Right atrium auricular region (tissue), 2 donors: ENCODE measurements around the gene HDGF. TPM values are rescaled to one million over a fixed set of nuclear protein-coding genes. Genes with fewer than 3 reads are reported as not detected.

Experiments
- DNase-seq: peaks from one replicate; pipeline ENCODE4 v3.0.0-alpha.2; 2019; ENCODE audit warnings: low spot score
- H3K27ac ChIP-seq, 2 donors: fragments of 200-600 bp; sonication (generic); 1 replicate in 1 of 2; 2 replicates in 1 of 2; pipeline ENCODE4 v1.5.1; 2016 to 2019
- H3K27me3 ChIP-seq, 2 donors: fragments of 200-600 bp; sonication (generic); one replicate each; pipeline versions ENCODE4 v1.5.1 to v1.6.0; 2017 to 2019
- H3K36me3 ChIP-seq: fragments of 200-600 bp; sonication (generic); one replicate; pipeline ENCODE4 v1.5.1; 2016
- H3K4me1 ChIP-seq, 2 donors: fragments of 200-600 bp; sonication (generic); one replicate each; pipeline versions ENCODE4 v1.5.1 to v1.6.0; 2017 to 2019
- H3K4me3 ChIP-seq, 2 donors: fragments of 200-600 bp; sonication (generic); 1 replicate in 1 of 2; 2 replicates in 1 of 2; pipeline ENCODE4 v1.5.1; 2017 to 2019; ENCODE audit warnings: mild to moderate bottlenecking in 1 of 2, moderate library complexity in 1 of 2
- H3K9me3 ChIP-seq, 2 donors: fragments of 200-600 bp; sonication (generic); one replicate each; pipeline ENCODE4 v1.5.1; 2019
- total RNA-seq, 2 donors: library from RNA; depleted of rRNA; stranded (reverse); fragments of >200 nt; gene quantifications; one replicate each; pipeline ENCODE4 v1.1.0, GENCODE V29; 2016
- TF ChIP-seq, protein P1 (sequence below), 2 donors: fragments of 200-600 bp; sonication (generic); IDR thresholded peaks; one replicate each; pipeline ENCODE4 v1.5.1; 2019; ENCODE audit warnings: antibody characterized with exemption in 2 of 2

HDGF gene
- total RNA-seq, 2 donors from 2014 or later, result 110 to 137 TPM

DNA sequence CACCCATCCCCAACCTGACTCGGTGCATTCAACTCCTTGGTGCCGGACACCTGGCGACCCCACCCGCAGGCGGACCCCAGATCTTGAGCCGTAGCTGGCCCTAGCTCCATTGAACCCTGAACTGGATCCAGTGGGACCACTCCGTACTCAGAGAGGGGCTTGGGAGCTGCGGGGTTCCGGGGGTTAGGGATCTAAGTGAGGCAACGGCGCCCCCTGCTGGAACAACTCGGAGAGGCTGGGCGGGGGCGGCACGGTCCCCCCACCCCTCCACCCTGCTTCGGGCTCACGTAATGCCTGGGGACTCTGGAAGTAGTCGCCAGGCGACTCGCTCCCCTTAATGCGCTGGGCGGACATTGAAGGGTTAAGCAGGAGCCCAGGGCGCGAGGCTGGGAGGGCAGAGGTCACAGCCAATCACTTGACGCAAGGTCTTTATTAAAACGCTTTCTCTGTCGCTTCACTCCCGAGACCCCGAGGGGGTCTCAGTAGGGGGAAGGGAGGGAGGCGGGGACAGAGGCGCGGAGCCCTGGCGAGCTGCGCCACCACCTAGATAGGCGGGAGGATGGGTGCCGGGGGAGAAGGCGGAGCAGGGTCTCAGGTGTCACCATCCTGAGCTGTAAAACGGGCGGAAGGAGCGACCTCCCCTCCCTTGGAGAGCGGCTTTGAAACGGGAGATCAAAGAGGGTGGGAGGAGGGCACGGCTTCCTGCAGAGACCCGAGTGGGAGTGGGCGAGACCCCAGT, 45.4 kb downstream of the HDGF start:
- Histone ChIP-seq H3K4me1 (peaks cover 0 to 46% of the 10 kb centered on the region in 2 donors), H3K9me3 (no peaks in the 10 kb centered on the region), H3K27me3 (peaks cover 0 to 5% of the 10 kb centered on the region in 2 donors), H3K4me3 (peak overlapping the region; percentile 35 to 53), H3K36me3 (no peaks in the 10 kb centered on the region), H3K27ac (peak overlapping the region; percentile 76 to 78)
- TF ChIP-seq, protein P1, sequence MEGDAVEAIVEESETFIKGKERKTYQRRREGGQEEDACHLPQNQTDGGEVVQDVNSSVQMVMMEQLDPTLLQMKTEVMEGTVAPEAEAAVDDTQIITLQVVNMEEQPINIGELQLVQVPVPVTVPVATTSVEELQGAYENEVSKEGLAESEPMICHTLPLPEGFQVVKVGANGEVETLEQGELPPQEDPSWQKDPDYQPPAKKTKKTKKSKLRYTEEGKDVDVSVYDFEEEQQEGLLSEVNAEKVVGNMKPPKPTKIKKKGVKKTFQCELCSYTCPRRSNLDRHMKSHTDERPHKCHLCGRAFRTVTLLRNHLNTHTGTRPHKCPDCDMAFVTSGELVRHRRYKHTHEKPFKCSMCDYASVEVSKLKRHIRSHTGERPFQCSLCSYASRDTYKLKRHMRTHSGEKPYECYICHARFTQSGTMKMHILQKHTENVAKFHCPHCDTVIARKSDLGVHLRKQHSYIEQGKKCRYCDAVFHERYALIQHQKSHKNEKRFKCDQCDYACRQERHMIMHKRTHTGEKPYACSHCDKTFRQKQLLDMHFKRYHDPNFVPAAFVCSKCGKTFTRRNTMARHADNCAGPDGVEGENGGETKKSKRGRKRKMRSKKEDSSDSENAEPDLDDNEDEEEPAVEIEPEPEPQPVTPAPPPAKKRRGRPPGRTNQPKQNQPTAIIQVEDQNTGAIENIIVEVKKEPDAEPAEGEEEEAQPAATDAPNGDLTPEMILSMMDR (IDR thresholded peaks at IDR 0.05), result peak; percentile 71 to 85
- DNase-seq, result peak; percentile 66

DNA sequence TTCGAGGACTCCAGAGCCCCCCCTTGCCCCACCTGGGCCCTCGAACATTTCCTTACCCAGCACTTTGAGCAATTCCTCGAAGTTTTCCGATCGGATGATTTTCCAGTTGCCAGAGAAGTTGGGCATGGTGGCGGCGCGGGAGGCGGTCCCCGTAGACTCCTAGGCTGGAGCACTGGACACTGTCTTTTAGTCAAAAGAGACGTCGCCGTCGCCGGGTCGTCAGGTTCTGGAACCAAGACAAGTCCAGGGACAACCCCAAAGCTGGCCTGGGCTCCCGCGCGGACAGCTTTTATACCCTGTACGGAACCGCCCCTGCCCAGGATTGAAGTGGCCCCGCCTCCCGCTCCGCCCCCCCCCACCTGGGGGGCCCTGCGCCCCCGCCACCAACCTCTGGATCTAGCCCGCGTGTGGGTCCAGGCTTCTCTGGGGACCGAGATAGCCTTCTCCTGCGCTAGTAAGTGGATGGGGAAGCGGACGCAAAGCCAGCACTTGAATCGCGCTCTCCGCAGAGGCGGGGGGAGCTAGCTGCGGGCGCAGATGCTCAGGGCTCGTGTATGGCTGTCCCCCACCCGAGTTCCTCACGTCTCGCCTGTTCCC, 46.1 kb downstream of the HDGF start, which contains the start of gene CRABP2:
TSS of gene CRABP2 (minus strand) at position 263 of the 597 bp plus-strand sequence. CDS start at position 126, 137 bp downstream.
- Histone ChIP-seq H3K36me3 (no peaks in the 10 kb centered on the region), H3K27me3 (peaks cover 0 to 5% of the 10 kb centered on the region in 2 donors), H3K4me3 (peak within 1 kb of the TSS; percentile 35 to 53), H3K9me3 (no peaks in the 10 kb centered on the region), H3K4me1 (peaks cover 0 to 46% of the 10 kb centered on the region in 2 donors), H3K27ac (peak within 1 kb of the TSS; percentile 76 to 78)
- DNase-seq, result no peak
- TF ChIP-seq, protein P1 (IDR thresholded peaks at IDR 0.05), result no peak

DNA sequence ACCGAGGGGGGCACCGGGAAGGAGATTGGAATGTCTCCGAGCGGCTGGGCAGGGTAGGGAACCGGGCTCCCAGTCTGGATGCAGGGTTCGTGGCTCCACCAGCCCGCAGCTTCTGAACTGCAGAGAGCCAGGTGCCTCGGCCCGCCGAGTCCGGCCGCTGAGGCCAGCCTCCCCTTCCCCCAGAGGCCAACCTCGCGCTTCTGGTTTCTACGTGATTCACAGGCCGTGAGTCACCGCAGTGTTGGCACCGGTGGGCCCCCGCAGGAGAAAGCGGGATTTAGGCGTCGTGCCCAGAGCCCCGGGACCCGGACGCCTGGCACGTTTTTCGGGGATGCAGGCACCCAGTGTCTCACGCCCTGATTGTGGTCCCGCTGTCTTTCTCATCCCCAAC, 46.5 kb downstream of the HDGF start:
- no peaks in the 10 kb centered on the region for H3K36me3 ChIP-seq
- peak; percentile 72 for DNase-seq
- TF ChIP-seq, protein P1 (IDR thresholded peaks at IDR 0.05), result no peak
- peaks cover 0 to 42% of the 10 kb centered on the region in 2 donors for H3K4me1 ChIP-seq
- peaks cover 0 to 5% of the 10 kb centered on the region in 2 donors for H3K27me3 ChIP-seq
- H3K27ac ChIP-seq, result peak overlapping the region in 1 of 2 donors; percentile 76
- no peaks in the 10 kb centered on the region for H3K9me3 ChIP-seq
- H3K4me3 ChIP-seq, result peak overlapping the region; percentile 35 to 53

DNA sequence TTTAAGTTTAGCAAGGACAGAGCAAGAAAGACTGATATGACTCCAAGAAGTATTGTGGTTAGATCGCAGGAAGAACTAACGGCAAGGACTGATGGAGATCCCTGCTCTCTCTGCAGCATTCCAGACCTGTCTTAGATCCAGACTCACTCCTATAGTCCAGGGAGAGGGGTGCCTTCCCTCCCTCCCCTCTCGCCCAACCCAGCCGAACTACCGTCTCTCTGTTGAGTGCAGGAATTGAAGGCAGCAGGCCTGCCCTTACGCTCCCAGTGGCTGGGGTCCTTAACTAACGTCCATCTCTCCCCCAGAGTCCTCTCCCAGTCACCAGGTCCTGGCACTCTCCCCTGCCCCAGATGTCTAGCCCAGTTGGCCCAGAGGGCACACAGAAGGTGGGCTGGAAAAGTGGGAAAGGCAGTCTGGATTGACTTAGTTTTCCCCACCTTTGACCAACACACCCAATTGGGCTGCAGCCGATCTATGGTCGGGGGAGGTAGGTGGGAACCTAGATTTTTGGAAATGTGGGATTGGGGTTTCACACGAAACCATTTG, 47.2 kb downstream of the HDGF start:
- H3K4me3 ChIP-seq, result peak overlapping the region in 1 of 2 donors; percentile 53
- peaks cover 0 to 35% of the 10 kb centered on the region in 2 donors for H3K4me1 ChIP-seq
- H3K27me3 ChIP-seq, result peaks cover 0 to 5% of the 10 kb centered on the region in 2 donors
- TF ChIP-seq, protein P1 (IDR thresholded peaks at IDR 0.05), result no peak
- H3K9me3 ChIP-seq, result no peaks in the 10 kb centered on the region
- no peaks in the 10 kb centered on the region for H3K36me3 ChIP-seq
- H3K27ac ChIP-seq, result peak overlapping the region in 1 of 2 donors; percentile 76
- DNase-seq, result no peak

DNA sequence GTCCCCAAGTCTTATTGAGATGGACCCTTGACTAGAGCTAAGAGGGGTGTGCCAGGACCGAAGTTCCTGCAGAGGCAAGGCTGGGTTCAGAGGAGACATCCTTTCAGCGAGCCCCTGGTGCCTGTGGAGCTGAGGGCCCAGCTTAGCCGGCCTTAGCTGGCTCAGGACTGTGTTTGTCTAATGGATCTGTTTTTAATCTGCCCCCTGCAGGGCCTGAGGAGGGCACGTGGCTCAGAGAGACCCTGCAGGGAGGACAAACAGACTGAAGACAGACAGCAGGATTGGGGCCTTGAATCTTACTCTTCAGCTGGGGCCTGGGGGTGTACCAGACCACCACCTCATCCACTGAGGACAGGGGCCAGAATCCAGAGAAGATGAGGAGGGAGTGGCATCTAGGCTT, 47.7 kb downstream of the HDGF start:
- TF ChIP-seq, protein P1 (IDR thresholded peaks at IDR 0.05), result no peak
- no peak overlapping the region for H3K27ac ChIP-seq
- DNase-seq, result no peak
- no peaks in the 10 kb centered on the region for H3K36me3 ChIP-seq
- H3K4me3 ChIP-seq, result no peak overlapping the region
- H3K4me1 ChIP-seq, result peaks cover 0 to 35% of the 10 kb centered on the region in 2 donors
- H3K9me3 ChIP-seq, result no peaks in the 10 kb centered on the region
- peaks cover 0 to 5% of the 10 kb centered on the region in 2 donors for H3K27me3 ChIP-seq
